HAP-1 (cell line): ENCODE results near the gene TEPSIN.

ENCODE experiments used
- DNase-seq, 2 experiments: peaks; one replicate each; pipeline ENCODE4 v3.0.0-alpha.2; 2016 to 2020; ENCODE audit warnings: low spot score in 2 of 2
- H3K27me3 ChIP-seq: fragments of 250-450 bp; sonication (Bioruptor Pico); 2 replicates; pipeline ENCODE4 v1.5.1; 2020; ENCODE audit warnings: low read depth, mild to moderate bottlenecking, moderate library complexity
- H3K36me3 ChIP-seq: fragments of 250-450 bp; sonication (Bioruptor Pico); replicated peaks from 2 replicates; pipeline ENCODE4 v1.5.1; 2020; ENCODE audit warnings: mild to moderate bottlenecking
- H3K4me1 ChIP-seq: fragments of 250-450 bp; sonication (Bioruptor Pico); 2 replicates; pipeline ENCODE4 v1.5.1; 2020; ENCODE audit warnings: mild to moderate bottlenecking
- H3K4me3 ChIP-seq: fragments of 250-450 bp; sonication (Bioruptor Pico); 2 replicates; pipeline ENCODE4 v1.5.1; 2020; ENCODE audit warnings: mild to moderate bottlenecking, moderate library complexity
- H3K9me3 ChIP-seq: fragments of 250-450 bp; sonication (Bioruptor Pico); 2 replicates; pipeline ENCODE4 v1.5.1; 2020; ENCODE audit warnings: mild to moderate bottlenecking, moderate library complexity
- in situ Hi-C: fragments of 300-500 bp; cut with MboI; formaldehyde crosslinking; loops from 3 replicates; pipeline ENCODE4 v1.14.3; 2020; ENCODE audit warnings: low sequenced_read_pairs, inconsistent platforms, mixed read lengths

Gene TEPSIN

DNA sequence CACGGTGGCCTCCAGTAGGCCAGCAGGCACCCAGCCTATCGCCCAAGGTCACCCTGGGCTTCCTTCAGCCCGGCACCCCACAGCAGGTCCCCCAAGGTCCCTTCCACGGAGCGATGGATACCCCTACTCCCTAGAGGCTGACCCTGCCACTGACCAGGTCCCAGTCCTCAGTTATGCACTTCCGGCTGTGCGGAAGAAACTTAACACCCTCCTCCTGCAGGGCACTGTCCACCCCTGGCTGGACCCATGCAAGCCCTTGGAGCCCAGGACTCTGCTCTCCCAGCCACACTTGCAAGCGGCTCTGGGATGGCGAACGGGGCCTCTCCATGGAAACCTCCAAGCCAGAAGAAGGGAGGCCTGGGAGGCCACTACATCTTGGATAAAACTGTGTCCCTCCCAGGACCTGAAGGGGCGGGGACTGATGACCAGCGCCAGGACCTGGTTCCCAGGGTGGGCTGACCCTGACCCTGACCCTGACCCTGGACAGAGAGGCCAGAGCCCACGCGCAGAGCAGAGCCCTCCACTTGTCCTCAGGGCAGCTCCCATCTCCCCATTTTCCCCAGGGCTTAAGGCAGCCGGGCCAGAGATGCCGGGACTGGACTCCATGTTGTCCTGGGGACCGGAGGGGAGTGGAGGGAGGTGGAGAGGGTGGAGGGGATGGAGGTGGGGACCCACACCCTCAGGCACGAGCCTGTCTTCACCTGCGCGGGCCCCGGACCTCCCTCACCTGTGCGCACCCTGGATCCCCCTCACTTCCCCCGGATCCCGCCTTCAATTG, 16.8 kb downstream of the TEPSIN start:
- H3K4me1 ChIP-seq: peaks cover 6% of the 10 kb centered on the region
- DNase-seq: no peak
- H3K27me3 ChIP-seq: no peaks in the 10 kb centered on the region
- H3K36me3 ChIP-seq: no peaks in the 10 kb centered on the region; the same call in 1 of the 2 replicates
- peak overlapping the region; percentile 55 for H3K4me3 ChIP-seq
- peaks cover 2% of the 10 kb centered on the region; the same call in 1 of the 2 replicates for H3K9me3 ChIP-seq
- in situ Hi-C loops: no loop called here

DNA sequence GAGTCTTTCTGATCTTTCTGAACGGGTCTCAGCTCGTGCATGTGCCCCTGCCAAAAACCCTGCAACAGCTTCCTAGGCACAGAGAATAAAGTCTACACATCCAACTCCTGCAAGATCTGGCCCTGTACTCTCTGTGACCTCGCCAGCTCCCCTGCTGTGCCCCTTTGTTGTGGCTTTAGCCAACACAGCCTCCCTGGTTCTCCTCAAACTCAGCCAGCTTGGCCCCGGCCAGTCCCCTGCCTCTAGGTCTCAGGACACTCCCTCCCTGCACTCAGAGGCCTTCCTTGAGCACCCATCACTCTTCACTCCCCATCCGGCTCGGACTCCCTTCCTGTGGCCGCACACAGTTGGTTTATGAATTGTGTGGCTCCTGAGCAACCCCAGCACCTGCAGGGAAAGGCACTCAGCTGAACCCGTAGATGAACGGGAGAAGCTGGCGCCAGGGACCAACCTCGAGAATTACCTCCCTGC, 17.4 kb downstream of the TEPSIN start:
- H3K4me3 ChIP-seq: peak overlapping the region; percentile 55
- H3K9me3 ChIP-seq: peaks cover 2% of the 10 kb centered on the region; the same call in 1 of the 2 replicates
- in situ Hi-C loops: no loop called here
- peak in 1 of 2 experiments; percentile 40 for DNase-seq
- H3K36me3 ChIP-seq: no peaks in the 10 kb centered on the region; the same call in 1 of the 2 replicates
- H3K4me1 ChIP-seq: peaks cover 6% of the 10 kb centered on the region
- H3K27me3 ChIP-seq: no peaks in the 10 kb centered on the region

DNA sequence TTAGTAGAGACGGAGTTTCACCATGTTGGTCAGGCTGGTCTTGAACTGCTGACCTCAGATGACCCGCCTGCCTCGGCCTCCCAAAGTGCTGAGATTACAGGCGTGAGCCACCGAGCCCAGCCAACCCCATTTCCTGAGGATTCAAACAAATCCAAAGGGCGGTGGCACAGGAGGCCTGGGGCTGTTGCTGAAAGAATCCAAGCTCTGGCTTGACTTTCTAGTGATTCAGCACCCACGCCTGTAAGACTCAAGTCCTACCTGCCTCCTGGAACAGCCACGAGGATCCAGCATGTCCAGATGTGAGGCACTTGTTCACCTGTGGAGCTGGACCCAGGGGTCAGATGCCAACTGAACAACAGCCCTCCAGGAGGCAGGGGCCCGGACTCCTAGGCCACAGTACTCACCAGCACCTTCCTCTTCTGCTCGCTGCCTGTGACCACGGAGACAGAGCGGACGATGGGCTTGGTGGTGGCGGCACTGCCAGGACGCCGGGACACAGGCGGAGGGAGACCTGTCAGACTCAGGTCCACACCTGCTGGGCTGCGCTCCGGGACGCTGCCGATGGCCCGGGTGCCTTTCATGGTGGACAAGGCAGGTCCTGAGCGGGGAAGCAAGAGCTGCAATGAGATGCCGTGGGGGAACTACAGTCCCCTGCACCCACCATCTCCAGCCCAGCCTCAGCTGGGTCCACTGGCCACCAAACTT, 19.2 kb downstream of the TEPSIN start:
- H3K9me3 ChIP-seq: no peaks in the 10 kb centered on the region; the same call in 1 of the 2 replicates
- in situ Hi-C loops: no loop called here
- no peak overlapping the region for H3K4me3 ChIP-seq
- DNase-seq: no peak
- no peaks in the 10 kb centered on the region; the same call in 1 of the 2 replicates for H3K36me3 ChIP-seq
- no peaks in the 10 kb centered on the region for H3K27me3 ChIP-seq
- H3K4me1 ChIP-seq: peaks cover 6% of the 10 kb centered on the region

DNA sequence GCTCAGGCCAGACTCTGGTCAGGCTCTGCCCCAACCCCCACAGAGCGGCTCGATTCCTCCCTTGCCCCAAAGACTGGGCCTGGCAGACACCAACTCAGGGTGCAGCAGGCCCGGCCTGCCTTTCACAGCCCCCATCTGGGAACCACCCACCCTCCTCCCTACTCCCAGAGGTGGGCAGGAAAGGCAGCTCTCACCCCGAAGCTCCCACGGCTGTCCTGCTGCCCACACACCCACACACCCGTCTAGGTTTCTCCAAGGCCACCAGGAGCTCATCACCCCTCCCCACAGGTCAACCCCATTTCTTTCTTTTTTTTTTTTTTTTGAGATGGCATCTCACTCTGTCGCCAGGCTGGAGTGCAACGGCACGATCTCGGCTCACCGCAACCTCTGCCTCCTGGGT, 19.9 kb downstream of the TEPSIN start:
- H3K4me3 ChIP-seq: no peak overlapping the region
- no peaks in the 10 kb centered on the region; the same call in 1 of the 2 replicates for H3K9me3 ChIP-seq
- DNase-seq: no peak
- peaks cover 6% of the 10 kb centered on the region for H3K4me1 ChIP-seq
- H3K36me3 ChIP-seq: no peaks in the 10 kb centered on the region; the same call in 1 of the 2 replicates
- in situ Hi-C loops: no loop called here
- H3K27me3 ChIP-seq: no peaks in the 10 kb centered on the region

- no peaks in the 10 kb centered on the region for H3K27me3 ChIP-seq
- H3K4me1 ChIP-seq: peaks cover 3% of the 10 kb centered on the region
- no peaks in the 10 kb centered on the region for H3K9me3 ChIP-seq
- DNase-seq: no peak
- in situ Hi-C loops: no loop called here
- no peaks in the 10 kb centered on the region; the same call in 1 of the 2 replicates for H3K36me3 ChIP-seq
- H3K4me3 ChIP-seq: no peak overlapping the region
These were observed 20.4 kb downstream of the TEPSIN start for GRCh38 chr17:81218459-81218858.

DNA sequence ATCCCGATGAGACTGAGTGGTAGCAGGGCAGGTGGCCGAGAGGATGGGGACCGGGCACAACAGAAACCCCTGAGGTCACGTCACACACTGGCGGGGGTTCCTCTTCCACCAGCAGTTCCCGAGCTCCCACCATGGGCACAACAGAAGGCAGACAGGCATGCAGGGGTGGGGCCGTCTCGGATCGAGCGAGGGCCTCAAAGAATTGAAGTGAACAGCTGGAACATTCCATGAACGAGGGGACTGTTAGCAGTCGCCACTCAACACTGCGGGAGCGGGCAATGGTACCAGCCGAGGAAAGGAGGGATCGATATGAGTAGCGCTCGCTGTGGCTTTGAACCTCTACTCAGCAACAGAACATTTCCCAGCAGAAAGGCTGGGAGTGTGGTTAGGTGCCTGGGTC, 21.4 kb downstream of the TEPSIN start:
- no peak for DNase-seq
- Histone ChIP-seq H3K4me1 (no peaks in the 10 kb centered on the region), H3K9me3 (no peaks in the 10 kb centered on the region), H3K27me3 (no peaks in the 10 kb centered on the region), H3K36me3 (no peaks in the 10 kb centered on the region; the same call in 1 of the 2 replicates), H3K4me3 (no peak overlapping the region)
- in situ Hi-C loops: no loop called here

DNA sequence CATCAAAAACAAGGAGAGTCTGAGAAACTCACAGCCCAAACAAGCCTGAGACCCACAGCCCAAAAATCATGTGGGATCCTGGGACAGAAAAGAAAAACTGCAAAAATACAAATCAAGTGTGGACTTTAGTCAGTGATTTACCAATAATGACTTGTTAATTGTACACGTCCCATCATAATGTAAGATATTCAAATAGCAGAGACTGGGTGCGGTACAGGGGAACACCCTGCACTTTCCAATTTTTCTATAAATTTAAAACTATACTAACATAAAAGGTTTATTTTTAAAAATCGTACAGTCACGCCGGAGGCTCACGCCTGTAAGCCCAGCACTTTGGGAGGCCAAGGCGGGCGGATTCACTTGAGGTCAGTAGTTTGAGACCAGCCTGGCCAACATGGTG, 24.9 kb downstream of the TEPSIN start:
- Histone ChIP-seq H3K36me3 (no peaks in the 10 kb centered on the region; the same call in 1 of the 2 replicates), H3K4me3 (no peak overlapping the region), H3K9me3 (no peaks in the 10 kb centered on the region), H3K27me3 (no peaks in the 10 kb centered on the region), H3K4me1 (no peaks in the 10 kb centered on the region)
- DNase-seq: no peak
- in situ Hi-C loops: no loop called here

DNA sequence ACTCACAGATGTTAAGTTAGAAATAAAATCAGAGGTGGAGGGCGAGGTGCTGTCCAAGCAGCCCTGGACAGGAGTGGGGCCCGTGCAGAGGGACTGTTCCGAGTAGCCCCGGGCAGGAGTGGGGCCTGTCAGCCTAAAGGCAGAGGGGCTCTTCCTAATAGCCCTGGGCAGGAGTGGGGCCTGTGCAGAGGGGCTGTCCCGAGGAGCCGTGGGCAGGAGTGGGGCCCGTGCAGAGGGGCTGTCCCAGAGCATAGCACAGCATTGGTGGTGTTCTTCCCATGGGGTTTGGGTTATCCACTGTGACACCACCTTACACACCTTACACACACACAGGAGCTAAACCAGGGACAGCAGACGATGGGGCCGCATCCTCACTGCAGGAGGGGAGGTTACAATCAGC, 26.5 kb downstream of the TEPSIN start:
- DNase-seq: no peak
- Histone ChIP-seq H3K27me3 (no peaks in the 10 kb centered on the region), H3K9me3 (no peaks in the 10 kb centered on the region), H3K4me3 (no peak overlapping the region), H3K36me3 (no peaks in the 10 kb centered on the region; the same call in none of the 2 replicates), H3K4me1 (no peaks in the 10 kb centered on the region)
- in situ Hi-C loops: no loop called here

GRCh38 chr17:81210868-81211267, 28.0 kb downstream of the TEPSIN start:
- DNase-seq: no peak
- in situ Hi-C loops: no loop called here
- Histone ChIP-seq H3K4me3 (no peak overlapping the region), H3K4me1 (no peaks in the 10 kb centered on the region), H3K27me3 (no peaks in the 10 kb centered on the region), H3K36me3 (no peaks in the 10 kb centered on the region; the same call in none of the 2 replicates), H3K9me3 (no peaks in the 10 kb centered on the region)

DNA sequence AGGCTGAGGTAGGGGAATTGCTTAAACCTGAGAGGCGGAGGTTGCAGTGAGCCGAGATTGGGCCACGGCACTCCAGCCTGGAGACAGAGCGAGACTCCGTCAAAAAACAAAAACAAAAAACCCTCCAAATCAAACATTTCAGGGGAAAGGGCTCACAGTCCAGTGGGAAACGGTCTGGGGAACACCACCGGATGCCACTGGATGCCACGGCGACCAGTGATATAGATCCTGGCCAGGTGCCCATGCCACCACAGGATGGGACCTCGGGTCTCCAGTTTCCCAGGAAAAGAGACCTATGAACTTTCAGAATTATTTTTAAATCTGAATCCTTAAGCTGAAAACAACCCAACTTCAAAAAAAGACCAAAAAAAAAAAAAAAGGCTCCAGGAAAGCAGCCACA, 28.4 kb downstream of the TEPSIN start:
- in situ Hi-C loops: no loop called here
- no peaks in the 10 kb centered on the region; the same call in 1 of the 2 replicates for H3K36me3 ChIP-seq
- H3K4me3 ChIP-seq: no peak overlapping the region
- DNase-seq: no peak
- H3K4me1 ChIP-seq: no peaks in the 10 kb centered on the region
- H3K27me3 ChIP-seq: no peaks in the 10 kb centered on the region
- H3K9me3 ChIP-seq: no peaks in the 10 kb centered on the region

GRCh38 chr17:81209141-81209540, 29.7 kb downstream of the TEPSIN start:
- in situ Hi-C loops: no loop called here
- Histone ChIP-seq H3K4me3 (no peak overlapping the region), H3K9me3 (no peaks in the 10 kb centered on the region), H3K4me1 (no peaks in the 10 kb centered on the region), H3K36me3 (no peaks in the 10 kb centered on the region; the same call in 1 of the 2 replicates), H3K27me3 (no peaks in the 10 kb centered on the region)
- no peak for DNase-seq

- Histone ChIP-seq H3K36me3 (no peaks in the 10 kb centered on the region; the same call in 1 of the 2 replicates), H3K9me3 (no peaks in the 10 kb centered on the region), H3K27me3 (no peaks in the 10 kb centered on the region), H3K4me1 (no peaks in the 10 kb centered on the region), H3K4me3 (no peak overlapping the region)
- in situ Hi-C loops: no loop called here
- no peak for DNase-seq
These were observed 30.2 kb downstream of the TEPSIN start for GRCh38 chr17:81208651-81209050.

DNA sequence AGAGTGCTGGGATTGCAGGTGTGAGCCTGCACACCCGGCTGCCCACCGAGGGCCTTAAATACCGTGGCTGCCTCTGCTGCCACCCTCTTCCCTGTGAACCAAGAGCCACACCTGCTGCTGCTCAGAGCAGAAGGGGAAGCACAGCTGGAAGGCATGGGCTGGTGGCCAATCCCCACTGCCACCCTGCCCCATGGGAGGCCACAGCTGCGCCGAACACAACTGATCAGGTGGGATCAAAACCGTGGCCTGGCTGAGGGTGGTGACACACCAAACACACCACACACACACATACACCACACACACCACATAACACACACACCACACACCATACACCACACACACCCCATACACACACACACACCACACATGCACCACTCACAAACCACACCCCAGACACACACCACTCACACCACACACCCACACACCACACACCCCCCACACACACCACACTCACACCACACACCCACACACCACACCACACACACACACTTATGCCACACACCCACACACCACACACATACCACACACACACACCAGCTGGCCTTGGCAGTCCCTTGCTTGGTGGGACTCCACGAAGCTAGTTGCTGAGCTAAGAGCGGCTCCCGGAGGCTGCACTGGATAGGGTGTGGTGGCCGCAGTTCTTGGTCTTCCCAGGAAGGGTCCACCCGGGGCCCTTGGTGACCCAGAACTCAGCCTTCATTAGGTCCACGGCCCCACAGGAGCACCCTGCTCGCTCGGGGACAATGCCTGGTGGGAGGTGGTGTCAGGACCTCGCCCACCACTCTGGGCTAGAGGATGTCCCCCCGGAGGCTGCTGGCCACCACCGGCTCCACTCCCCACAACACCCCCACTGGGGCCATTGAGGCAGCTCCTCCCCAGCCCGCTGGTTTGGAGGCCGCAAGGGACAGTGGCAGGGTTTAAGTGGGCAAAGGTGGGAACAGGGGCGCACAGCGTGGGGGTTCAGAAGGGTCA, 31.0 kb downstream of the TEPSIN start:
- DNase-seq: no peak
- H3K4me1 ChIP-seq: no peaks in the 10 kb centered on the region
- no peaks in the 10 kb centered on the region for H3K27me3 ChIP-seq
- in situ Hi-C loops: no loop called here
- H3K36me3 ChIP-seq: no peaks in the 10 kb centered on the region; the same call in 1 of the 2 replicates
- no peaks in the 10 kb centered on the region for H3K9me3 ChIP-seq
- no peak overlapping the region for H3K4me3 ChIP-seq
